ENCODE results near the gene NTM.

GRCh38 chr11:131854391-131854790 lies 484.0 kb downstream of the NTM start:
- TF ChIP-seq SPI1 (IDR thresholded peaks at IDR 0.05; ENCODE audit: borderline replicate concordance, low read depth): no peak
- TF ChIP-seq, protein P1, sequence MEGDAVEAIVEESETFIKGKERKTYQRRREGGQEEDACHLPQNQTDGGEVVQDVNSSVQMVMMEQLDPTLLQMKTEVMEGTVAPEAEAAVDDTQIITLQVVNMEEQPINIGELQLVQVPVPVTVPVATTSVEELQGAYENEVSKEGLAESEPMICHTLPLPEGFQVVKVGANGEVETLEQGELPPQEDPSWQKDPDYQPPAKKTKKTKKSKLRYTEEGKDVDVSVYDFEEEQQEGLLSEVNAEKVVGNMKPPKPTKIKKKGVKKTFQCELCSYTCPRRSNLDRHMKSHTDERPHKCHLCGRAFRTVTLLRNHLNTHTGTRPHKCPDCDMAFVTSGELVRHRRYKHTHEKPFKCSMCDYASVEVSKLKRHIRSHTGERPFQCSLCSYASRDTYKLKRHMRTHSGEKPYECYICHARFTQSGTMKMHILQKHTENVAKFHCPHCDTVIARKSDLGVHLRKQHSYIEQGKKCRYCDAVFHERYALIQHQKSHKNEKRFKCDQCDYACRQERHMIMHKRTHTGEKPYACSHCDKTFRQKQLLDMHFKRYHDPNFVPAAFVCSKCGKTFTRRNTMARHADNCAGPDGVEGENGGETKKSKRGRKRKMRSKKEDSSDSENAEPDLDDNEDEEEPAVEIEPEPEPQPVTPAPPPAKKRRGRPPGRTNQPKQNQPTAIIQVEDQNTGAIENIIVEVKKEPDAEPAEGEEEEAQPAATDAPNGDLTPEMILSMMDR (IDR thresholded peaks at IDR 0.05; ENCODE audit: insufficient read depth, low read length): no peak
